RWPE2 (cell line): ENCODE data around the gene SLC51A.
"Not testable (repeated sequence)": the region's sequence is repeated elsewhere in the genome, so short reads cannot be mapped to it uniquely, and the experiment has no call there.

Source experiments
- ATAC-seq: fragments of 200-7000 bp; cut with Tn5 transposase; 3 replicates; pipeline ENCODE4 v1.9.1; 2021; ENCODE audit warnings: low read depth
- DNase-seq: peaks from one replicate; pipeline ENCODE4 v3.0.0-alpha.2; 2020; ENCODE audit warnings: low spot score
- H3K27ac ChIP-seq: fragments of 450-650 bp; 2 replicates; pipeline ENCODE4 v1.5.1; 2017; ENCODE audit warnings: mild to moderate bottlenecking; ENCODE audit not compliant: poor library complexity, severe bottlenecking
- H3K27me3 ChIP-seq: fragments of 250-450 bp; sonication (Bioruptor Pico); 2 replicates; pipeline ENCODE4 v1.5.1; 2021; ENCODE audit warnings: mild to moderate bottlenecking, moderate library complexity; ENCODE audit not compliant: insufficient read depth, poor library complexity, severe bottlenecking
- H3K36me3 ChIP-seq: fragments of 250-450 bp; sonication (Bioruptor Pico); 2 replicates; pipeline ENCODE4 v1.5.1; 2020; ENCODE audit warnings: low read depth, mild to moderate bottlenecking, moderate library complexity
- H3K4me1 ChIP-seq: fragments of 250-450 bp; sonication (Bioruptor Pico); 2 replicates; pipeline ENCODE4 v1.5.1; 2021; ENCODE audit warnings: mild to moderate bottlenecking, moderate library complexity; ENCODE audit not compliant: insufficient read depth, poor library complexity, severe bottlenecking
- H3K4me3 ChIP-seq: fragments of 250-450 bp; sonication (Bioruptor Pico); 2 replicates; pipeline ENCODE4 v1.5.1; 2021; ENCODE audit warnings: mild to moderate bottlenecking, moderate library complexity; ENCODE audit not compliant: severe bottlenecking
- H3K9me3 ChIP-seq: fragments of 250-450 bp; sonication (Bioruptor Pico); 2 replicates; pipeline ENCODE4 v1.5.1; 2021; ENCODE audit warnings: mild to moderate bottlenecking, moderate library complexity; ENCODE audit not compliant: severe bottlenecking
- CTCF ChIP-seq: fragments of 450-650 bp; IDR thresholded peaks from one replicate; pipeline ENCODE4 v1.5.1; 2017; ENCODE audit warnings: mild to moderate bottlenecking, moderate library complexity; ENCODE audit not compliant: poor library complexity, severe bottlenecking

SLC51A gene

DNA sequence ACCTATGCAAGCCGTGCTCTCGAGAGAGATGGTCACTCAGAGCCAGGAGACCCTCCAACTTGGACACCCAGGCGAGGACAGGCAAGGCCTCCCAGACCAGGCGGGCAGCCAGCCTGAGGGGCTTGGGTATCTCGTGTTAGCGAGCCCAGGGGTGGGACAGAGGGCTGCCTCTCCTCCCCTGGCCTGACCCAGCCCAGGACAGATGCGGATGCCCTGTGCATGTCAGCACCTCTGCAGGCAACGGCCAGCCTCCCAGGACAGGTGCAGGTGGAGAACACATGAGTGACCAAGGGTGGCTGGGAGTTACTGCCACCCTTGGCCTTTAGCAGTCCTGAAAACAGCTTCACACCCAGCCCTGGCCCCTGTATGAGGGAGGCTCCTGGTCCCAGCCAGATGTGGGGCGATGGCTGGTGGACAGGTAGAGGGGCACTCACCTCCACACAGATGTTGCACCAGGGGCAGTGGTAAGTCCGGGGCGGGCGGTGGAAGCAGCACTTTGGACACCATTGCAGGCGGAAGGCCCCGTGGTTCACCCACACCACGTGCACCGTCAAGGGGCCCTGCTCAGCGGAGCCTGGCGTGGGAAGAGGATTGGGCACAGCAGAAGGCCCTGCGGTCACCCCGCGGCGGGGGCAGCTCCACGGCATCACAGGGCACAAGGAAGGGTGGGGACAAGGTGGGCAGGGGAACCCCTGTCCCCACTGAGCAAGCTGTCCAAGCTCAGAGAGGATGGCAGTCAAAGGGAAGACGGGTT lies 7.2 kb upstream of the SLC51A start:
- no peak overlapping the region for H3K27ac ChIP-seq
- no peak overlapping the region for H3K4me3 ChIP-seq
- DNase-seq (no peak), ATAC-seq (no peak)
- no peak for TF ChIP-seq CTCF
- no peaks in the 10 kb centered on the region for H3K4me1 ChIP-seq
- no peaks in the 10 kb centered on the region for H3K9me3 ChIP-seq
- no peaks in the 10 kb centered on the region for H3K27me3 ChIP-seq
- H3K36me3 ChIP-seq = no peaks in the 10 kb centered on the region

DNA sequence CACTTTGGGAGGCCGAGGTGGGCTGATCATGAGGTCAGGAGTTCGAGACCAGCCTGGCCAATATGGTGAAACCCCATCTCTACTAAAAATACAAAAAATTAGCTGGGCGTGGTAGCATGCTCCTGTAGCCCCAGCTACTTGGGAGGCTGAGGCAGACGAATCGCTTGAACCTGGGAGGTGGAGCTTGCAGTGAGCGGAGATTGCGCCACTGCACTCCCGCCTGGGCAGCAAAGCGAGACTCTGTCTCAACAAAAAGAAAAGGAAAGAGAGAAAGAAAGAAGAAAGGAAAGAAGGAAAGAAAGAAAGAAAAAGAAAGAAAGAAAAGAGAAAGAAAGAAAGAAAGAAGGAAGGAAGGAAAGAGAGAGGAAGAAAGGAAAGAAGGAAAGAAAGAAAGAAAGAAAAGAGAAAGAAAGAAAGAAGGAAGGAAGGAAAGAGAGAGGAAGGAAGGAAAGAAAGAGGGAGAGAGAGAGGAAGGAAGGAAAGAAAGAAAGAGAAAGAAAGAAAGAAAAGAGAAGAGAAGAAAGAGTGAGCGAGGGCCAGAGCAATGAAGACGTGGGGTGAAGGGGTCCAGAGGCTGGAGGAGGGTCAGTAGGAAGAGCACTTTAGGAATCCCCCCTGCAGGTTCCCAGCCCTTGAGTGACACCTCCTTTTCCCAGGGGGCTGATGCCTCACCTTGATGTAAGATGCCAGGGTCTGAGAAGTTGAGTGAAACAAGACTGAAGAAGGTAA lies 6.2 kb upstream of the SLC51A start:
- H3K4me3 ChIP-seq, H3K4me1 ChIP-seq, H3K9me3 ChIP-seq, H3K36me3 ChIP-seq, H3K27ac ChIP-seq, H3K27me3 ChIP-seq, DNase-seq, ATAC-seq: not testable (repeated sequence)

- DNase-seq = no peak
- ATAC-seq = no peak
- no peak within 1 kb of the TSS for H3K4me3 ChIP-seq
- no peaks in the 10 kb centered on the region for H3K9me3 ChIP-seq
- H3K36me3 ChIP-seq = no peaks in the 10 kb centered on the region
- no peak within 1 kb of the TSS for H3K27ac ChIP-seq
- no peaks in the 10 kb centered on the region for H3K27me3 ChIP-seq
- TF ChIP-seq CTCF = no peak
- H3K4me1 ChIP-seq = no peaks in the 10 kb centered on the region
Measured at GRCh38 chr3:196210673-196211556, 5.4 kb upstream of the SLC51A start, which contains the start of gene ZDHHC19. ZDHHC19 (minus strand) TSS chr3:196211400; CDS start chr3:196211315, 85 bp downstream.

GRCh38 chr3:196214783-196215441 lies 1.4 kb upstream of the SLC51A start:
- Histone ChIP-seq H3K4me3 (no peak overlapping the region), H3K36me3 (no peaks in the 10 kb centered on the region), H3K27ac (no peak overlapping the region), H3K27me3 (no peaks in the 10 kb centered on the region), H3K4me1 (peaks cover 6% of the 10 kb centered on the region), H3K9me3 (no peaks in the 10 kb centered on the region)
- TF ChIP-seq CTCF = no peak
- DNase-seq = no peak
- ATAC-seq = no peak

GRCh38 chr3:196215493-196216020 lies 777 bp upstream of the SLC51A start:
- Histone ChIP-seq H3K27me3 (no peaks in the 10 kb centered on the region), H3K4me1 (peaks cover 6% of the 10 kb centered on the region), H3K9me3 (no peaks in the 10 kb centered on the region), H3K36me3 (no peaks in the 10 kb centered on the region), H3K4me3 (no peak overlapping the region), H3K27ac (no peak overlapping the region)
- ATAC-seq = no peak
- DNase-seq = no peak
- TF ChIP-seq CTCF = no peak
